NCI-H446 treated with DMSO at 0.1 percent for 48 hours (cell line): Measurements from ENCODE around the gene FNBP1.
"Not testable (repeated sequence)": the region's sequence is repeated elsewhere in the genome, so short reads cannot be mapped to it uniquely, and the experiment has no call there.

Source experiments
- DNase-seq: peaks from one replicate; lab custom pipeline; 2025; lab: John Stamatoyannopoulos, UW

The FNBP1 gene

DNA sequence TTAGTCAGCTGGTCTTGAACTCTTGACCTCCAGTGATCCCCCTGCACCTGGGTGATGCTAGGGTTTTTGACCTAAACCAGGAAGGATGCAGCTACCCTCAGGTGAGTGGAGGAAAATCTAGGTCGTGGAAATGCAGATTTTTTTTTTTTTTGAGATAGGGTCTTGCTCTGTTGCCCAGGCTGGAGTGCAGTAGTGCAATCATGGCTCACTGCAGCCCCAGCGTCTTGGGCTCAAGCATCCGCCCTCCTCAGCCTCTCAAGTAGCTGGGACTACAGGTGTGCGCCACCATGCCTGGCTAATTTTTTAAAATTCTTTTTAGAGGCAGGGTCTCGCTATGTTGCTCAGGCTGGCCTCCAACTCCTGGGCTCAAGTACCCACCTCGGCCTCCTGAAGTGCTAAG is 51.9 kb downstream of the FNBP1 start:
- DNase-seq: not testable (repeated sequence)

DNA sequence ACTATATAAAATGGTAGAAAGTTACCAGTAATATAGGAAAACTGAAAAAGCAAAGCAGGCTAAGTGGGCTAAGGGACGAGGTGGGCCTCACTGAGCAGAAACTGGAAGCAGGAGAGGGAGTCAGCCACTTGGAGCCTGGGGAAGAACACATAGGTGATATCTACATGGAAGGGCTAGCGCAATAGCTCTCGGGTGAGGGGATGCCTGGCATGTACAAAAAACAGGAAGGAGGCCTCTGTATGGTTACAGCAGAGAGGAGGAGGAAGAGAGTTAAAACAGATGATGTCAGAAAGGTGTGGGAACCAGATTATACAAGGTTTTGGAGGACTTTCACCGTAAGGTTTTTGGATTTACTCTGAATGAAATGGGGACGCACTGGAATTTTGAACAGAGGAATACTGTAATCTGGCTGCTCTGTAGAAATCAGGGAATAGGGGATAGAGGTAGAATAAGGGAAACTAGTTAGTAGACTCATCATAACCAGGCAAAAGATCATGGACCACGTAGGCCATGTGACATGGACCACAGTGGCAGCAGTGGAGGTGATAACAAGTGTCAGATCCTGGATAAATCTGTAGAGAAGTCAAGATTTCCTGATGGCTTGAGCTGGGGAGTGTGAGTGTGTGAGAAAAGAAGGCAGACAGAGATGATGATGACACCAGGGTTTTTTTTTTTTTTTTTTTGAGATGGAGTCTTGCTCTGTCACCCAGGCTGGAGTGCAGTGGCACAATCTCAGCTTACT is 52.5 kb downstream of the FNBP1 start:
- DNase-seq: no peak

DNA sequence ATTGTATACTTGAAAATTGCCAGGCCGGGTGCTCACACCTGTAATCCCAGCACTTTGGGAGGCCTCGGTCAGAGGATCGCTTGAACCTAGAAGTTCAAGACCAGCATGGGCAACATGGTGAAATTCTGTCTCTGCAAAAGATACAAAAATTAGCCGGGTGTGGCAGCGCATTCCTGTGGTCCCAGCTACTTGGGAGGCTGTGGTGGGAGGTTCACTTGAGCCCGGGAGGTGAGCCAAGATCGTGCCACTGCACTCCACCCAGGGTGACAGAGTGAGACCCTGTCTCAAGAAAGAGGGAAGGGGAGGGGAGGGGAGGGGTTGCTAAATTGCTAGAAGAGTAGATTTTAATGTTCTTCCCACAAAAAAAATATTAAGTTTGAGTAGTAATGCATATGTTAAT is 53.2 kb downstream of the FNBP1 start:
- no peak for DNase-seq

DNA sequence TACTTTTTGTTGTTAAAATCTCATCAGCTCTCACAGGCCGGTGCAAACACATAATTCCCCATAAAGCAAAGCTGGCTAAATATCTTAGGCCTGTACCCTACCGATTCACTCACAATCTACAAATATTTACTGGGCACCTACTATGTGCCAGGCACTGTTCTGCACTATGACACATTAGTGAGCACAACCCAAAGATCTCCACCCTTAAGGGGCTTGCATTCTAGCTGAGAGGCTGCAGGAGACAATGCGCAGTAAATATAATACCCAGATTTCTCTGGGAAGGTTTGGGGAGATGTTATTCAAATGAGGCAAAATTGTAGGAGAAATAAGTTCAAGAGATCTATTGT is 53.7 kb downstream of the FNBP1 start:
- no peak for DNase-seq

DNA sequence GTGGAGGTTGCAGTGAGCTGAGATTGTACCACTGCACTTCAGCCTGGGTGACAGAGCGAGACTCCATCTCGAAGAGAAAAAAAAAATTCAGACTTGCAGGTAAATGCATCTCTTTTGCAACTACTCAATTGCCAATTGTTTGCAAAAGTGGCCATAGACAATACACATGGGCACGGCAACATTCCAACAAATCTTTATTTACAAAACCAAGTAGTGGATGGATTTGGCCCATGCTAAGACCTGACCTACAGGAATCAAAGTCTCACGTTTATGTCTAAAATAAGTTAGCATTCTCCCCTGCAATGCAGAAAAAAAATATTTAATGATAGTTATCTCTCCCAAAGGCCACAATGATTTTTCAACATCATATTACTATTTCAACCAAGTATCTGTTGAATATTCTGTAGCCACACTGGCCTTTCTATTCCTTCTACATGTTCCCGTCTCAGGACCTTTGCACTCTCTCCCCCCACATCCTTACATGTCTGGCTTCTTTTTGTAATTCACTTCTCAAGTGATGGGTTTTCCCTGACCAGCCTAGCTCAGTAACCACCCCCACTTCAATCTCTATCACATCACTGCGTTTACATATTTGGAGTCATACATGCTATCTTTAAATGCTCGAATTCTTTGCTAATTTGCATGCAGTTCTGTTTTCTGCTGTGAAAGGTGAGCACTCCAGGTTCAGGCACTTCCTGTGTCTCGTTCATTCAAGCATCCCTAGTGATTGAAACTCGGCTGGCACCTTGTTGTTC is 54.2 kb downstream of the FNBP1 start:
- no peak for DNase-seq

DNA sequence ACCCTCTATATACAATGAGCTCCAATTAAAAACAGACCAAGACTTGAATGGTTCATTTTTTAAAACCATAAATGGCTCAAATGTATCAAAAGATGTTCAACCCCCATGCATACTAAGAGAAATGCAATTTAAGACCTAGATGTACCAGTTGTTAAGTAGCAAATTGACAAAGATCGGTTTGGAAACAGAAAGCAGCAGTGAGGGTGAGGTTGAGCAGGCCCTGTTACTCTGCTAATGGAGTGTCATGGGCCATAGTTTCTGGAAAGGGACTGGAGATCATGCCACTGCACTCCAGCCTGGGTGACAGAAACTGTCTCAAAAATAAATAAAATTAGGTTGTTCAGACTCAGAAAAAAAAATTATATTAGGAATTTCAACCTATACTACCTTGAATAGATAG is 55.0 kb downstream of the FNBP1 start:
- no peak for DNase-seq

DNA sequence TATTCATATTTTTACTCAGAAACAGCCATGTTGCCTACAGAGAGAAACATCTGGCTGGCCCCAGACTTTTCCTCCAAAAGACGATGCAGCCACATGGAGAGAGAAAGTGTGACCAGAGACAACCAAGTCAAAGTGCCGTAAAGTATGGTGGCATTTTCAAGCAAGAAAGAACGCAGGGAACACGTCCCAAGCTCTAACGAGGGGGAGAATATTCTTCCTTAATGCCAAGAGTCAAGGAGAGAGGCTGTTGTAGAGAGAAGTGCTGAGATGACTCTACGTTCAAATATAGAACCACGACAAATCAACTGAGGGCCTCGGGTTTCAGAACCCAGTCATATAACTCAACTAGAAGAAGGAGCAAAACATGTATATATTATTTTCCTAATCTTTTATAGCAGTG is 55.9 kb downstream of the FNBP1 start:
- DNase-seq: no peak

DNA sequence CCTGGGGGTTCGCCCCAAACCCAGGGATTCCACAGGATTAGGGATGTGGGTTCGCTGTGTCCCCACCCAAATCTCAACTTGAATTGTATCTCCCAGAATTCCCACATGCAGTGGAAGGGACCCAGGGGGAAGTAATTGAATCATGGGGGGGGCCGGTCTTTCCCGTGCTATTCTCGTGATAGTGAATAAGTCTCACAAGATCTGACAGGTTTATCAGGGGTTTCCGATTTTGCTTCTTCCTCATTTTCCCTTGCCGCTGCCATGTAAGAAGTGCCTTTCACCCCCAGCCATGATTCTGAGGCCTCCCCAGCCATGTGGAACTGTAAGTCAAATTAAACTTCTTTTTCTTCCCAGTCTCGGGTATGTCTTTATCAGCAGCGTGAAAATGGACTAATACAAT is 58.4 kb downstream of the FNBP1 start:
- DNase-seq: not testable (repeated sequence)

DNA sequence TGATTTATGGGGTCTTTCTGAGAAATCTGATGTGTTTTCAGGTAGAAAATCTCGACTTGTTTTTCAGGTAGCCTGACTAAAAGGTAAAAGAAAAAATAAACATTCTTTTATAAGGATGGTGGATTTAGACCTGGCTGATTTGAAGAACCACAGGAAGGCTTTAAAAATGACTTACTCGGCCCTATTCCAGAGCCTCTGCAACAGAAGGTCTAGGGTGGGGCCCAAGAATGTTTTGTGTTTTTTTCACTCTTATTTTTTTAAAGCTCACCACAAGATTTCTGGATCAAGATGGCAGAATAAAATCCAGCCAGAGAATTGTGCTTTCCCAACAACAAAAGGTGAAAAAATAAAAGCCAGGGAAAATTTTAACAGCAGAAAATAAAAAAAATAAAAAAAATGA is 59.1 kb downstream of the FNBP1 start:
- no peak for DNase-seq

DNA sequence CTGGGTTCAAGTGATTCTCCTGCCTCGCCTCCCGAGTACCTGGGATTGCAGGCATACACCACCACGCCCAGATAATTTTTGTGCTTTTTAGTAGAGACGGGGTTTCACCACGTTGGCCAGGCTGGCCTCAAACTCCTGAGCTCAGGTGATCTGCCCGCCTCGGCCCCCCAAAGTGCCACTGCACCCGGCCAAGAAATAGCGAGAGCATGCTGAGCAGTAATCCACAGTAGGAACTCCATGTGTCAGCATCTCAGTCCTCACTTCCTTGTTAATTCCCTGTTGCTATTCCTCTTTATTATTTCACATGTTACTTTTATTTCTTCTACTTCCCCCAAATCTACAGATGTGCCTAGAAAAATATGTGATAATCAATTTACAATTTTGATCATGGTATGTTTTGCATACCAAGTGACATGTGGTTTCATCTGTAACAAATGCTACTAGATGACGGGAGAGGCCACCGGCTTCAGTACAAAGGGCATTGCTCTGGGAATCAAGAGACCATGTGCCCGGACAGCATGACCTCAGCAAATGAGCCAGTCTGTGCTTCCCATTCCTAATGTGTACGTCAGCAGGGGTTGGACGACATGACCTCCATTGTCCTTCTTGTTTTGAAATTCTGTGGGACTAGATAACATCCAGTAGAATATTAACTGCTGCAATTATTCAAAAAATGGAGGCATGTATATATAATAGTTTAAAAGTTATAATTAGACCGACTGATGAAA is 61.6 kb downstream of the FNBP1 start:
- no peak for DNase-seq

DNA sequence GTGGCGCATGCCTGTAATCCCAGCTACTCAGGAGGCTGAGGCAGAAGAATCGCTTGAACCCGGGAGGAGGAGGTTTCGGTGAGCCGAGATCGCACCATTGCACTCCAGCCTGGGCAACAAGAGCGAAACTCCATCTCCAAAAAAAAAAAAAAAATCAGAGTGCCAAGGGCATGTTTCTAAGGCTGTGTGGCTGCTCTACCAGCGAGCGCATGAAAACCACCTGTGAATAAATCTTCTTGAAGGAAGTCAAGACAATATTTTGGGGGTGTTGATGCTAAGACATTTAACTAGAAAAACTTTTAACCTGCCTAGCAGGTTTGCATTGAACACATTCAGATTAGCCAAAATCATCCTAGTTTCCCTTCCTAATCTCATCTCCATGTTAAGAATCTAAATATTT is 62.8 kb downstream of the FNBP1 start:
- not testable (repeated sequence) for DNase-seq

DNA sequence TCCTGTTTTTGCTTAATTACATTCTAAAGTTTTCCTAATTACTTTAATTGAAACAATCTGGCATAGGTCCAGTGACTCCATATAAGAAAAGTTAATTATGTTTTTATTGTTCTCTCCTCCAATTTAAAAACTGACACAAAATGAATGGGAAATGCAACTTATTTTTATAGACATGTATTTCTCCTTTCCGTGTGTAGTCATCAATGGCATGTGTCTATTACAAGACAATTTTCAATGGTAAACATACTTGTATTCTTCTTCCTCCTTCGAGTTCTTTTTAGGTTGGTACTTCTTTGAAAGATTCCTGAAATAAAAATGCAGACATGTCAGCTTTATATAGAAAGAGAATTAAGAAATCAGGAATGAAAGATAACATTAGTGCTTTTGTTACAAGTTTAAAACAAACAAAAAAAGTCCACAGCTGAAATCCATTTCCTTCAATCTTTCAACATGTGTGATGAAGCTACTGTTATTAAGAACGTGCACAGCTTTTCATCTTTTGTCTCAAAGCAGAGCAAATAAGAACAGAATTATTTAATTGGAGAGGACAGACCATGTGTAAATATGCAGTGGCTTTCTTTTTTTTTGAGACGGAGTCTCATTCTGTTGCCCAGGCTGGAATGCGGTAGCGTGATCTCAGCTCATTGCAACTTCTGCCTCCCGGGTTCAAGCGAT is 63.8 kb downstream of the FNBP1 start:
- DNase-seq: no peak

DNA sequence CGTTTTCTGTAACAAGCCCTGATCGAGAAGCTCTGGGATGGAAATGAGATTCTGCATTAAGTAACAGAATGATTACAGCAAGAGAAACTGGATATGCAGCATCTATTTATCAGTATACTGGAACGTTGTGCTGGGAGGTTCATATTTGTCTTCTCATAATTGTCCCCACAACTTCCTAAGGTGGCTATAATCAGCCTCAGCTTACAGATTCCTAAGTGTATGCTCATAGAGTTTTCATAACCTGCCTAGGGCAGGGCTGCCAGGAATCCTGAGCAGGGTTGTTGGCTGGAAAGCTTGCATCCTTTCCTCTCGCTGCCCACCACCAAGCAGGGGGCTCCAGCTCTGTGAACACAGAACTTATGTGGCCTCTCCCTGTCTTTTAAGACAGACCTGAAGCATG is 70.2 kb downstream of the FNBP1 start:
- no peak for DNase-seq

DNA sequence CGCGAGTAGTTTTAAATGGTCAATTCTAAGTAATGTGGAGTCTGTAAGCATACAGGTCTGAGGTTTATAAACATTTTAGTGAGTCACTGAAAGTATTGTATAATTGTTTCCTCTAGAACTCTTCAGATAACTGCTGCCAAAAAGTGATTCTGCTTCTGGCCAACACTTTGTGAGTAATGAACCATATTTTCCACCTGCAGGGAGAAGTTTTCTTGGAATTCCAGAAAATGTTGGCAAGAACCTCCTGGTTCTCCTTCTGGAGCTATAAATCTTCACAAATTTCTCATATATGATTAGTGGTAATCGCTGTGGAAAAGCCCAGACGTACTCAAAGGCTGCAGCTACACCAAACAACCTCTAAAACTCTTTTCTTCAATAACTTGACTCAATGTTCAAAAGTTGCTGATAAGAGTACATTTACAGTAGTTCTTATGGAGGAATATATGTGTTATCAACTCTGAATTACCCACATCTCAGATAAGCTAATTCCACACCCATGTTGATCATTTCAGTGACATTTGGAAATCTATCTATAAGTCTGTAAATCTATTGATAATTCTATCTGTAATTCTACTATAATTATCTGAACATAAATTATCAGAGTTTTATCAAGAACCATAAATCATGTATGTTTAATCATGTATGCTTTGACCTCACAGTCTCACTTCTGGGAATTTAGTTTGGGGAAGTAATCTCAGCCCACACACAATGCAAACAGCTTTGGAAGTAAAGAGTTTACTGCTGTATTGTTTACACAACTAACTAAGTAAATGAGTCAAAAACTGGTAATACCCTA is 74.1 kb downstream of the FNBP1 start:
- peak; percentile 12 for DNase-seq

DNA sequence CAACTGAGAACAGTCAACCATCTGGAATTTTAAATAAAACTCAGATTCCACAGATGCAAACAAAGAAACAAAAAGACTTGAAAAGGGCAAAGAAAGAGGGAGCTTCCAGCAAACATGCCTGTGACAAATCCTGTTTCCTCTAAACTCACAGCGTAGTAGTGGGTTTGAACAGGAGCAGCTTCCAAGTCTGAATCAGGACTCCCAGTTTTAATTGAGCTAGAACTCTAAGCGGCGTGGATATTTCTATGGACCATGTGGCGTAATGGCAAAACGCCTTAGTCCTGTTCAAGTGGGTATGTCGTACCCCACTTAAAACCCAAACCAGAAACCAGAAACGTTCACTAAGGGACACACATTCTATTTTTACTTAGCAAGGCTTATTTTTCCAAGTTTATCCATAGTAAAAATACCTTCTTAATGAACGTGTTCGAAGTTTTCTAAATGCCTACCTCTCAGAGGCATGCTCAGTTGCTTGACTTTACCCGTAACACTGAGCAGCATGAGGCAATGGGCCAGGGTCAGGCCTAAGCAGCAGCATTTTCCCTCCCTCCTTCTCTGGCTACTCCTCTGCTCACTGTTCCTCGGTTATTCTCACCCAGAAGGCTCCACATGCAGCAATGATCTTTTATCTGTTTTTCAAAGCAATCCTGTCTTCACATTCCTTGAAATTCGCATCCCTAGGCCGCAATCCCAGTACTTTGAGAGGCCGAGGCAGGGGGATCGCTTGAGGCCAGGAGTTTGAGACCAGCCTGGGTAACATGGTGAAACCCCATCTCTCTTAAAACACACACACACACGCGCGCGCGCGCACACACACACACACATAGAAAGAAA is 77.9 kb downstream of the FNBP1 start:
- no peak for DNase-seq

DNA sequence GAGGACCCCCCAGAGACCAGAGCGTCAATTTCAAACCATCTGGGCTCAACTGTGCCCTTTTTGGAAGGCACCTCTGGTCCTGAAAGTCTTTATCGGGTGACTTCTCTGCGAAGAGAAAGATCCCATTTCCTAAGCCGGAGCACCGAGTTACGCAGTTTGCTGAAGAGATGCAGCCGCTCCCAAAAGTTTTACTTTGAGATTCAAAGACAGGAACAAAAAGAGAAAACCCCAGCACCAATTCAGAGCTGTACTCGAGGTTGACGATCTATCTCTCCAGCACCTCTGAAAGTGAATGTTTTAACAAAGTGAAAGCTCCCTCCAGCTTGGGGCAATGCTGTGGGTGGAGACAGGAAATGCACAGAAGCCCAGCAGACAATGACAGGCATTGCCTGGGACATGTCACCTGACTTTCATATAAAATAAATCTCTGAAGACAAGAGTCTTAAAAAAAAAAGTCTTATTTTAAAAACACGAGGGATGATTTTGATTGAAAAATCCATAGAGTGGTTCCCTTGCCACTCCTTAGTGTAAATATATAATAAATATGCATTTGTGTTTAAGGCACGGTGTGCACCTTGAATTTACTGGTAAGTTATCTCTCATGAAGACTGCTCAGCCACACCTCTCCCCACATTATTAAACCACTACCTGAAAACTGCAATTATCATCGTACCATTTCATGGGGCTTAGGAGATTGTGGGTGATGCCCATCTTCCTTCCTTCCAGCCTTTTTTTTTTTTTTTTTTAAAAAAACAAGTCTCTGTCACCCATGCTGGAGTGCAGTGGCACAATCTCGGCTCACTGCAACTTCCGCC is 79.9 kb downstream of the FNBP1 start:
- DNase-seq: no peak

DNA sequence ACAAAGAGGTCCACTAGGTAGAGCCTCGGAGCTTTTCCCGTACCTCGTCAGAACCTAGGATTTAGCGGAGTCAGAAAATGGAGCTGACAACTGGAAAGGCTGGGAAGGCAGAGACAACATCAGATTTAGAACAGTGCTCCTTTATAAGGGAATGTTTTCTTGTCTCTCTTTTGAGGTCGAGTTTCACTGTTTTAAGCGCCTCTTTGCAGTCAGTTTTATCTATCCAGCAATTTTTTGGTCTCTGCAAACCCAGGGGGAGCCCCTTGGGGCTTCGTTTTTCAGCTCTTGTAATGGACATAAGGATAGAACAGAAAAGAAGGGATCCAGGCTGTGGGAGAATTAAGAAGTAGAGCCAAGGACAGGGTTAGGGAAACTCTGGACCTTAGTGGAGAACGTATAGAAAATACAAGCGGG is 80.5 kb downstream of the FNBP1 start:
- no peak for DNase-seq

DNA sequence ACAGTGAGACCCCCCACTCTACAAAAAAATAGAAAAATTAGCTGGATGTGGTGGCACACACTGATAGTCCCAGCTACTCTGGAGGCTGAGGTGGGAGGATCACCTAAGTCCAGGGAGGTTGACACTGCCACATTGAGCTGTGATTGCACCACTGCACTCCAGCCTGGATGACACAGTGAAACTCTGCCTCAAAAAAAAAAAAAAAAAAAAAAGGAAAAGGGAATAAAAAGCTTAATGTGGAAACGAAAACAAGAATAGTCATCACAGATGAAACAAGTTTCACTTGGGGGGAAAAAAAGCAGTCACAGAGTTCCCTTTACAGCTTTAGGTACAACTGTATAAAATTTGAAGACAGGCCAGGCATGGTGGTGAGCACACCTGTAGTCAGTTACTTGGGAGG is 84.2 kb downstream of the FNBP1 start:
- no peak for DNase-seq

DNA sequence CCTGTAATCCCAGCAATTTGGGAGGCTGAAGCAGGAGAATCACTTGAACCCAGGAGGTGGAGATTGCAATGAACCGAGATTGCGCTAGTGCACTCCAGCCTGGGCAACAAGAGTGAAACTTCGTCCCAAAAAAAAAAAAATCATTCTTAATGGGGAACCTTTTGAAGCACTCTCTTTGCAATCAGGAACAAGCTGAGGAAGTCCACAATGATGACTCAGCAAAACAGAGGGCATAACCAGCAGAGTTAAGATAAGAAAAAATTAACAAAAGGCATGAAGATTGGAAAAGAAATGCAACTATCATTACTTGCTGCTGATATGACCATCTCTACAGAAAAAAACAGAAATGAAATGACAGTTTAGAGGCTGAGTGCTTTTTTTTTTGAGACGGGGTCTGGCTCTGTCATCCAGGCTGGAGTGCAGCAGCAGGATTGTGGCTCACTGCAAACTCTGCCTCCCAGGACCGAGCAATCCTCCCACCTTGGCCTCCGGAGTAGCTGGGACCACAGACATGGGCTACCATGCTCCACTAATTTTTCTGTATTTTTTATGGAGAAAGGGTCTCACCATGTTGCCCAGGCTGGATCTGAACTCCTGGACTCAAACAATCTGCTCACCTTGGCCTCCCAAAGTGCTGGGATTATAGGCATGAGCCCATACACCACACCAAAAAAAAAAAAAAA is 88.0 kb downstream of the FNBP1 start:
- no peak for DNase-seq
